NCI-H1694 treated with DMSO at 0.1 percent for 48 hours (cell line): ENCODE results near the gene COL23A1.

Experiments used
- DNase-seq: peaks from one replicate; lab custom pipeline; 2025; lab: John Stamatoyannopoulos, UW

The COL23A1 gene

DNA sequence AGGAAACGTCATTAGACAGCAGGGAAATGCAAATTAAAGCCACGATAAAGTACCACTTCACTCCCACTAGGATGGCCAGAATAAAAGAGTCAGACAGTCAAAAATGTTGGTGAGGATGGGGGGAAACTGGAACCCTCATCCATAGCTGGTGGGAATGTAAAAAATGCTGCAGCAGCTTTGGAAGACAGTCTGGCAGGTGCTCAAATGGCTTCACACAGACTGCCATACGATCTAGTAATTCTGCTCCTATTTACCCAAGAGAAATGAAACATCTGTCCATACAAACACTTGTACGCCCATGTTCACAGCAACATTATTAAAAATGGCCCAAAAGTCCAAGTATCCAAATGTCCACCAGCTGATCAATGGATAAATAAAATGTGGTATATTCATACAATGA lies 198.7 kb downstream of the COL23A1 start:
- DNase-seq: peak; percentile 69

GRCh38 chr5:178389796-178390195 lies 200.4 kb downstream of the COL23A1 start:
- no peak for DNase-seq

DNA sequence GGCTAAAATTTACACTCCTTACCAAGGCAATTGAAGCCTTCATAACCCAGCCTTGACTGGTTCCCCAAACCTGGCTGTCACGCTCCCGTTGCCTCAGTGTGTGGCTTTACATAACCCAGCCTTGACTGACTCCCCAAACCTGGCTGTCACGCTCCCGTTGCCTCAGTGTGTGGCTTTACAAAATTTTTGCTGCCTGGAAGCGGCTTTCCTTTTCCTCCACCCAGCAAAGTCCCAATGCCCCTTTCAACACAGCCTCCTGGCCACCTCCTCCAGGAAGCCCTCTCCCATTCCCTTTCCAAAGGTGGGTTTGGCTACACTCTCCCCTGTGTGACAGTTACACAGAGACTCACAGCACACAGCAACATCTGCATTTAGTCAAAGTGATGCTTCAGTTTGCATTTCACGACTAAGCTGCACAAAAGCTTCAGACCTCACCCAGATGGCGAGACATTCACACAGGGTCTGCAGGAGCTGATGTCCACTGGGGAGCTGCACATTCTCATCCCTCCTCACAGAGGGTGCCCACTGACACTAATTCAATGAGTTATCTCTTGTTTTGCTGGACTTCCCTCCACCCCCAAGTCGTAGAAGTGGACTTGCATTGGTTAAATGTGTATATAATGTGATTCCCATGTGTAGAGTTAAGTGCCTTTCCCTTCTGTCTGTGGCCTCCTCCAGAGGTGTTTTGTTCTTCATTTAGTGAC lies 201.0 kb downstream of the COL23A1 start:
- DNase-seq: no peak

- no peak for DNase-seq
Observed at GRCh38 chr5:178388386-178389025, 201.7 kb downstream of the COL23A1 start.

- DNase-seq: no peak
Observed at GRCh38 chr5:178387856-178388190, 202.4 kb downstream of the COL23A1 start.

- no peak for DNase-seq
Observed at GRCh38 chr5:178387061-178387855, 202.9 kb downstream of the COL23A1 start.

DNA sequence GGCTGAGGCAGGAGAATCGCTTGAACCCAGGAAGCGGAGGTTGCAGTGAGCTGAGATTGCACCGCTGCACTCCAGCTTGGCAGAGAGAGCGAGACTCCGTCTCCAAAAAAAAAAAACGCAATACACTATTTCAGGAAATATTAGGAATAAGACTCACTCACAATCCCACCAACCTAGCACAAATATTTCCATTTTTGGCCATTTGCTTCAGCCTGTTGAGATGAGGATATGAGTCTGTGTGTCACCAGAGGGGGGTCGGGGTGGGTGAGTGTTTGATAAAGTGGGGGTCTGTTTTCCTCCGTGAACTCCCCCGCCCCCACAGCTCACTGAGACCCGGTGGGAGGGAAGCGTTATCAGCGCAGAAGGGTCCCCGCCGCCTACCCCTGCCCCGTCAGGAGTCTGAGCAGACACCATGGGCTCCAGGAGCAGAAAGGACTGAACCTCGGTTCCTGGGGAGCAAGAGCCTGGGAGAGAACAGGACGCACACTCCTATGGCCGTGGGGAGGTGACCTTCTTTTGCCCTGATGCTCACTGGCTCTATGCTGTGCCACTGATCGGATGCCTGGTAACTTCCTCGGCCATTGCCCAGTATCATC lies 203.8 kb downstream of the COL23A1 start:
- no peak for DNase-seq

- DNase-seq: no peak
Observed at GRCh38 chr5:178385496-178385890, 204.7 kb downstream of the COL23A1 start.

DNA sequence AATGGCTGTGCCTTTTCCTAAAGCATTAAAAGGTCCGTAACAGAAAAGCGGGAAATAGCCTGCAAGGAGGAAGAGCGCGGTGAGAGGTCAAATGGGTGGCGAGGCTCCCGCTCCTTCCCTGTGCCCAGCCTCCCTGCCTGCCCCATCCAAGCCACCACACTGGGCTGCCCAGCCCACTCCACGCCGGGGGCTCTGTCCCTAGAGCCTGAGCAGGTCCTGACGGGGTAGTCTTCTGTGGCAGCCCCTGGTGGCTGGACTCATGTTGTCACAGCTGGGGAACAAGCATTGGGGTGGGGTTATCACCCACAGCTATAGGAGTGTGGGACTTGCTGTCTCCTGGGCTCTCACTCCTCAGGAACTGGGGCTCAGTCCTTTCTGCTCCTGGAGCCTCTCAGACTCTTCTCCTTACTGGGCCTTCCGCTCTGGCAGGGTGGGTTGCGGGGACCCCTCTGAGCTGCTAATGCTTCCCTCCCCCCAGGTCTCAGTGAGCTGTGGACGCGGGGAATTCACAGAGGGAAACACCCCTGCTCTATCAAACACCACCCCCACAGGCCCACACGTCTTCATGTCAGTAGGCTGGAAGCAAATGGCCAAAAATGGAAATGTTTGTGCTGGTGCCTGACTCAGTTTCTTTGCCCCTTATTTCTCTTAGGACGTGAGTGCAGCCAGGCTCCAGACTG lies 205.2 kb downstream of the COL23A1 start:
- DNase-seq: no peak

DNA sequence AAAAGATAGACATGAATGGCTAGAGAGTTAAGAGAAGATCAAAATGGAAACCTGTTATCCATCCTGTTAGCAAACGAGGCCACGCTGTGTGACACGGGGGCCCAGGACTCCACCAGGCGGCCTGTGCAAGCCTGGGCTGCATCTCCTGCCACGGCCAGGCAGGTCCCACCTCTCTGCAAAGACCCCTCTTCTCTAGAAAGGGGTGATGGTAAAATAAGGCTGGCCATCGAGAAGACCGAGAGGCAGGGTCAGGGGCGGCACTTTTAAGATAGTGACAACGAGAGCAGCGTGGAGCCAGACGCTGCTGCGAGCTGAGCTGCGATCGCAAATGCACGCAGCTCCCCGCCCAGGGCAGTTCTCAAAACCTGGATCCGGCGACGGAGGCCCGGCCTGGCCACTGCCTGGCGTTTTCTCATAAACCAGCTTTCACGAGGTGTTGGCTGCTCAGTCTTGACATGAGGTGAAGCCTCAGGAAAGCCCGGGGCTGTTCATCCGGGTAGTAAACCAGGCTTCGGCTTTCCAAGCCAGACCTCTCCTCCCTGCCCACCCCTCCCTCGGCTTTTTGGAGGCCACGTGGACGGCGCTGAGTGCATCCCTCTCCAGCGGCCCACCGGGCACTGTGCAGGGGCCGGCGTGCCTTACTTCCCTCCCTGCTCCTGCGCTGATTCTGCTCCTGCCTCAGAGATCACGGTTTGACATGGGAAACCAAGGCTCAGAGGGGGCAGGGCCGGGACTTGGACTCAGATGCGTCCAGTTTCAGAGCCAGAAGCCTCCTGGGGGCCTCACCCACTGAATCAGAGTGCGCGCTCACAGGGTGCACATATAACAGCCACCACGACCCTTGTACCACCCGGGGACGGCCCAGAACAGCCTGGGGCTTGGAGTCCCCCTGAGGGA lies 206.0 kb downstream of the COL23A1 start:
- DNase-seq: no peak

DNA sequence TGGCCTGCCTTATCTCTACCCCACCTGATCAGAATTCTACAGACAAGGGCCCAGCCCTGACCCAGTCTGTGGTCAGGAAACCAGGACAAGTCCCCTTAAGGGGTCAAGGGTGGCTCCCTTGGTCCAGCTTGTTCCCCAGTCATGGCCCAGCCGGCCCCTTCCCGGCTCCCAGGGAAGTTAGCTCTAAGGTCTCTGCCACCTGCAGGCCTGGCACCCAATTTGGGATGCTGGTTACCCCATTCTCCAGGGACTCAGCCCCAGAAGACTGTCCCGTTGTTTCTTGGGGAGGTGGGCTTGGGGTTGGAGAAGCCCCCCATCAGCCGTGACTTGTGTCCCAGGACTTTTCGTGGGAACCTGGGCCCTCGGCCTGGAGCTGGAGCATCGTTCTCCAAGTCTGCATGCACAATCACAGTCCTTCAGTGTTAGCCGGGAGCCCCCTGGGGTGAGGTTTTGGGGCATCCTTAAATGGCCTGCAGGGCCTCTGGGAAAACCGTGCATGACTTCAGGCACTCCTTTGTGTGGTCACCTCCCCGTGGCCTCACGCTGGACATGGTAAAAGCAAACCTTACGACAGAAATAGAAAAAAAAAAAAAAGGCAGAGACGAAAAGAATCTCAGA lies 206.8 kb downstream of the COL23A1 start:
- no peak for DNase-seq

DNA sequence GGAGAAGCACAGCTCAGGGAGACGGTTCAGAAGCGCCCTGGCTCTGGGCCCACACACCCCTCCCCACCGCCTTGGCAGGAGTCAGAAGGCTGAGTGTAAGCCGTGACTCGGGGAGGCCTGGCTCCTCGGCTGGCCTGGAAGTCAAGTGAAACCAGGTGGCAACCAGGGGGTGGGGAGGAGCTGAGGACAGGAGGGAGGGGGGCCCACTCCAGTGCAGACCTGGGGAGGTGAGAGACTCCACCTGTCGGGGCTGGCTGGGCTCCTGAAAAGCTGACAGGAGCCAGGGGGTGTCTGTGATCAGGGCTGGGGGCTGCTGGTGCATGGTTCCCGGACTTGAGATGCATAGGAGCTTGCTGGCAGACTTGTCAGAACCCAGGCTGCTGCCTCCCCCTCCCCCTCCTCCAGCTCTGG lies 207.4 kb downstream of the COL23A1 start:
- DNase-seq: no peak

- no peak for DNase-seq
Observed at GRCh38 chr5:178381921-178382695, 208.1 kb downstream of the COL23A1 start.

- no peak for DNase-seq
Observed at GRCh38 chr5:178381206-178381605, 209.0 kb downstream of the COL23A1 start.

GRCh38 chr5:178380541-178381074 lies 209.6 kb downstream of the COL23A1 start:
- DNase-seq: no peak

GRCh38 chr5:178380086-178380485 lies 210.1 kb downstream of the COL23A1 start:
- DNase-seq: no peak

- DNase-seq: no peak
Observed at GRCh38 chr5:178378527-178379484, 211.4 kb downstream of the COL23A1 start.

- DNase-seq: no peak
Observed at GRCh38 chr5:178377583-178378270, 212.5 kb downstream of the COL23A1 start.
